GM23338 (cell line): ENCODE data around the gene FUT8. TPM values are rescaled to one million over a fixed set of nuclear protein-coding genes. Genes with fewer than 3 reads are reported as not detected.

ENCODE experiments used
- ATAC-seq: fragments of 200-7000 bp; cut with Tn5 transposase; 3 replicates; pipeline ENCODE4 v1.9.1; 2020
- DNase-seq: peaks from one replicate; pipeline ENCODE4 v3.0.0-alpha.2; 2015; ENCODE audit warnings: low spot score
- H2AFZ ChIP-seq: fragments of 200-600 bp; sonication (generic); 2 replicates; pipeline ENCODE4 v1.8.0; 2016; ENCODE audit warnings: antibody characterized with exemption, mild to moderate bottlenecking, moderate library complexity
- H3F3A ChIP-seq: fragments of 200-600 bp; sonication (generic); replicated peaks from 2 replicates; pipeline ENCODE4 v1.8.0; 2017; ENCODE audit warnings: antibody characterized with exemption, mixed run types, low read depth
- H3K27ac ChIP-seq: fragments of 200-600 bp; sonication (generic); 2 replicates; pipeline ENCODE4 v1.6.1; 2016; ENCODE audit warnings: low read depth
- H3K27me3 ChIP-seq: fragments of 200-600 bp; sonication (generic); 2 replicates; pipeline ENCODE4 v1.8.0; 2016; ENCODE audit warnings: mild to moderate bottlenecking, mixed run types, moderate library complexity; ENCODE audit not compliant: insufficient read depth
- H3K36me3 ChIP-seq: fragments of 200-600 bp; sonication (generic); 2 replicates; pipeline ENCODE4 v1.8.0; 2016; ENCODE audit warnings: mild to moderate bottlenecking; ENCODE audit not compliant: insufficient read depth
- H3K4me1 ChIP-seq: fragments of 200-600 bp; sonication (generic); 2 replicates; pipeline ENCODE4 v1.8.0; 2016; ENCODE audit warnings: mild to moderate bottlenecking, moderate library complexity; ENCODE audit not compliant: insufficient read depth
- H3K4me2 ChIP-seq: fragments of 200-600 bp; sonication (generic); 2 replicates; pipeline ENCODE4 v1.7.1; 2017; ENCODE audit warnings: mixed run types
- H3K4me3 ChIP-seq: fragments of 200-600 bp; sonication (generic); 2 replicates; pipeline ENCODE4 v1.6.1; 2016; ENCODE audit warnings: mixed run types
- H3K79me2 ChIP-seq: fragments of 200-600 bp; sonication (generic); replicated peaks from 2 replicates; pipeline ENCODE4 v1.8.0; 2017; ENCODE audit warnings: mild to moderate bottlenecking; ENCODE audit not compliant: insufficient read depth
- H3K9me2 ChIP-seq: fragments of 200-600 bp; sonication (generic); 2 replicates; pipeline ENCODE4 v1.8.0; 2017; ENCODE audit not compliant: insufficient read depth
- H4K20me1 ChIP-seq: fragments of 200-600 bp; sonication (generic); replicated peaks from 2 replicates; pipeline ENCODE4 v1.8.0; 2017; ENCODE audit warnings: mild to moderate bottlenecking; ENCODE audit not compliant: insufficient read depth
- H3K27ac Mint-ChIP-seq: 2 replicates; pipeline ENCODE4 v1.8.0; 2020; ENCODE audit warnings: inconsistent platforms, mild to moderate bottlenecking, moderate library complexity, mixed read lengths
- H3K27me3 Mint-ChIP-seq: 3 replicates; pipeline ENCODE4 v1.8.0; 2022; ENCODE audit warnings: low read depth, mild to moderate bottlenecking, moderate library complexity, mixed read lengths, inconsistent platforms; ENCODE audit not compliant: insufficient read depth, poor library complexity
- H3K36me3 Mint-ChIP-seq: 3 replicates; pipeline ENCODE4 v1.8.0; 2021; ENCODE audit warnings: low read depth, mild to moderate bottlenecking, inconsistent platforms, moderate library complexity, mixed read lengths
- H3K4me1 Mint-ChIP-seq: 3 replicates; pipeline ENCODE4 v1.8.0; 2020; ENCODE audit warnings: mild to moderate bottlenecking, inconsistent platforms, mixed read lengths
- H3K4me3 Mint-ChIP-seq: 3 replicates; pipeline ENCODE4 v1.8.0; 2021; ENCODE audit warnings: moderate library complexity, mild to moderate bottlenecking, inconsistent platforms, mixed read lengths
- H3K9me3 Mint-ChIP-seq: 3 replicates; pipeline ENCODE4 v1.8.0; 2020; ENCODE audit warnings: moderate library complexity, mild to moderate bottlenecking, inconsistent platforms, mixed read lengths
- CREB1 ChIP-seq: fragments of 250-450 bp; sonication (Bioruptor Pico); IDR thresholded peaks from 2 replicates; pipeline ENCODE4 v1.5.0; 2020; ENCODE audit warnings: low read depth, mild to moderate bottlenecking, moderate library complexity
- EZH2phosphoT487 ChIP-seq: fragments of 200-600 bp; sonication (generic); IDR thresholded peaks from one replicate; pipeline ENCODE4 v1.8.1; 2018; ENCODE audit warnings: antibody characterized with exemption; ENCODE audit not compliant: unreplicated experiment
- JUNB ChIP-seq: IDR thresholded peaks from one replicate; pipeline ENCODE4 v1.6.1; 2016; ENCODE audit warnings: antibody characterized with exemption; ENCODE audit not compliant: unreplicated experiment
- ZNF114 ChIP-seq: fragments of 250-450 bp; sonication (Bioruptor Pico); IDR thresholded peaks from 2 replicates; pipeline ENCODE4 v1.5.0; 2020; ENCODE audit warnings: mild to moderate bottlenecking, moderate library complexity
- ZNF331 ChIP-seq: fragments of 250-450 bp; sonication (Bioruptor Pico); IDR thresholded peaks from 2 replicates; pipeline ENCODE4 v1.5.0; 2020; ENCODE audit warnings: low read depth, mild to moderate bottlenecking, moderate library complexity
- polyA plus RNA-seq: library from polyadenylated mRNA; unstranded; fragments of >200 nt; fragmentation: Nextera tagmentation; extraction: Ambion mirVana; gene quantifications from 2 replicates; pipeline ENCODE4 v1.2.1, GENCODE V29; 2016
- total RNA-seq: library from RNA; depleted of rRNA; stranded (reverse); fragments of >200 nt; shearing (Covaris generic); gene quantifications from 2 replicates; pipeline ENCODE4 v1.2.3, GENCODE V29; 2014
- TF ChIP-seq, protein P1 (sequence below): fragments of 250-450 bp; sonication (Bioruptor Pico); IDR thresholded peaks from 2 replicates; pipeline ENCODE4 v1.5.0; 2020; ENCODE audit warnings: mild to moderate bottlenecking, moderate library complexity
- TF ChIP-seq, protein P2 (sequence below), 2 experiments: fragments of 200-600 bp in 1 of 2; sonication (generic) in 1 of 2; conservative IDR thresholded peaks; 2 replicates each; pipeline versions ENCODE4 v1.5.1 to v1.6.1; 2016 to 2017; ENCODE audit warnings: antibody characterized with exemption in 2 of 2, low read depth in 2 of 2, mild to moderate bottlenecking in 2 of 2, moderate library complexity in 1 of 2
- TF ChIP-seq, protein P3 (sequence below): IDR thresholded peaks from one replicate; pipeline ENCODE4 v1.6.1; 2018; ENCODE audit warnings: antibody characterized with exemption; ENCODE audit not compliant: unreplicated experiment
- TF ChIP-seq, protein P4 (sequence below): IDR thresholded peaks from 2 replicates; pipeline ENCODE4 v1.6.1; 2016; ENCODE audit warnings: antibody characterized with exemption

The FUT8 gene
- total and polyA plus RNA-seq, 2 experiments from 2014 or later: 8.2 to 23.2 TPM

DNA sequence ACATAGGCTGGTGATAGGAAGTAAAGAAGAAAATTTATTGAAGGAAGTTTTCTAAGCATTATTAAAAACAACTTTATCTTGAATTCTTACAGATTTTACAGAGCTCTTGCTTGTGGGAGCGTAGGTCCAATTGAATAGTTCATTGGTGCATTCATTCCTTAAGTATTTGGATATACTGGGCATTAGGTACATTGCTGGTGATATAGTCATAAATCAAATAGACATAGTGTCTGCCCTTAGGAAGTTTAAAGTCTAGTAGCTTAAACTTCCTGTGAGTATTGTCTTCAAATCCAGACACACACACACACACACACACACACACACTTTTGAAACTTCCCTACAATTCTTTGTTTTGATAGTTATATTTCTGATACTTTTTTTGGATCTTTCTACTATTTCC, 226.7 kb downstream of the FUT8 start (continued):
- TF ChIP-seq, protein P1, sequence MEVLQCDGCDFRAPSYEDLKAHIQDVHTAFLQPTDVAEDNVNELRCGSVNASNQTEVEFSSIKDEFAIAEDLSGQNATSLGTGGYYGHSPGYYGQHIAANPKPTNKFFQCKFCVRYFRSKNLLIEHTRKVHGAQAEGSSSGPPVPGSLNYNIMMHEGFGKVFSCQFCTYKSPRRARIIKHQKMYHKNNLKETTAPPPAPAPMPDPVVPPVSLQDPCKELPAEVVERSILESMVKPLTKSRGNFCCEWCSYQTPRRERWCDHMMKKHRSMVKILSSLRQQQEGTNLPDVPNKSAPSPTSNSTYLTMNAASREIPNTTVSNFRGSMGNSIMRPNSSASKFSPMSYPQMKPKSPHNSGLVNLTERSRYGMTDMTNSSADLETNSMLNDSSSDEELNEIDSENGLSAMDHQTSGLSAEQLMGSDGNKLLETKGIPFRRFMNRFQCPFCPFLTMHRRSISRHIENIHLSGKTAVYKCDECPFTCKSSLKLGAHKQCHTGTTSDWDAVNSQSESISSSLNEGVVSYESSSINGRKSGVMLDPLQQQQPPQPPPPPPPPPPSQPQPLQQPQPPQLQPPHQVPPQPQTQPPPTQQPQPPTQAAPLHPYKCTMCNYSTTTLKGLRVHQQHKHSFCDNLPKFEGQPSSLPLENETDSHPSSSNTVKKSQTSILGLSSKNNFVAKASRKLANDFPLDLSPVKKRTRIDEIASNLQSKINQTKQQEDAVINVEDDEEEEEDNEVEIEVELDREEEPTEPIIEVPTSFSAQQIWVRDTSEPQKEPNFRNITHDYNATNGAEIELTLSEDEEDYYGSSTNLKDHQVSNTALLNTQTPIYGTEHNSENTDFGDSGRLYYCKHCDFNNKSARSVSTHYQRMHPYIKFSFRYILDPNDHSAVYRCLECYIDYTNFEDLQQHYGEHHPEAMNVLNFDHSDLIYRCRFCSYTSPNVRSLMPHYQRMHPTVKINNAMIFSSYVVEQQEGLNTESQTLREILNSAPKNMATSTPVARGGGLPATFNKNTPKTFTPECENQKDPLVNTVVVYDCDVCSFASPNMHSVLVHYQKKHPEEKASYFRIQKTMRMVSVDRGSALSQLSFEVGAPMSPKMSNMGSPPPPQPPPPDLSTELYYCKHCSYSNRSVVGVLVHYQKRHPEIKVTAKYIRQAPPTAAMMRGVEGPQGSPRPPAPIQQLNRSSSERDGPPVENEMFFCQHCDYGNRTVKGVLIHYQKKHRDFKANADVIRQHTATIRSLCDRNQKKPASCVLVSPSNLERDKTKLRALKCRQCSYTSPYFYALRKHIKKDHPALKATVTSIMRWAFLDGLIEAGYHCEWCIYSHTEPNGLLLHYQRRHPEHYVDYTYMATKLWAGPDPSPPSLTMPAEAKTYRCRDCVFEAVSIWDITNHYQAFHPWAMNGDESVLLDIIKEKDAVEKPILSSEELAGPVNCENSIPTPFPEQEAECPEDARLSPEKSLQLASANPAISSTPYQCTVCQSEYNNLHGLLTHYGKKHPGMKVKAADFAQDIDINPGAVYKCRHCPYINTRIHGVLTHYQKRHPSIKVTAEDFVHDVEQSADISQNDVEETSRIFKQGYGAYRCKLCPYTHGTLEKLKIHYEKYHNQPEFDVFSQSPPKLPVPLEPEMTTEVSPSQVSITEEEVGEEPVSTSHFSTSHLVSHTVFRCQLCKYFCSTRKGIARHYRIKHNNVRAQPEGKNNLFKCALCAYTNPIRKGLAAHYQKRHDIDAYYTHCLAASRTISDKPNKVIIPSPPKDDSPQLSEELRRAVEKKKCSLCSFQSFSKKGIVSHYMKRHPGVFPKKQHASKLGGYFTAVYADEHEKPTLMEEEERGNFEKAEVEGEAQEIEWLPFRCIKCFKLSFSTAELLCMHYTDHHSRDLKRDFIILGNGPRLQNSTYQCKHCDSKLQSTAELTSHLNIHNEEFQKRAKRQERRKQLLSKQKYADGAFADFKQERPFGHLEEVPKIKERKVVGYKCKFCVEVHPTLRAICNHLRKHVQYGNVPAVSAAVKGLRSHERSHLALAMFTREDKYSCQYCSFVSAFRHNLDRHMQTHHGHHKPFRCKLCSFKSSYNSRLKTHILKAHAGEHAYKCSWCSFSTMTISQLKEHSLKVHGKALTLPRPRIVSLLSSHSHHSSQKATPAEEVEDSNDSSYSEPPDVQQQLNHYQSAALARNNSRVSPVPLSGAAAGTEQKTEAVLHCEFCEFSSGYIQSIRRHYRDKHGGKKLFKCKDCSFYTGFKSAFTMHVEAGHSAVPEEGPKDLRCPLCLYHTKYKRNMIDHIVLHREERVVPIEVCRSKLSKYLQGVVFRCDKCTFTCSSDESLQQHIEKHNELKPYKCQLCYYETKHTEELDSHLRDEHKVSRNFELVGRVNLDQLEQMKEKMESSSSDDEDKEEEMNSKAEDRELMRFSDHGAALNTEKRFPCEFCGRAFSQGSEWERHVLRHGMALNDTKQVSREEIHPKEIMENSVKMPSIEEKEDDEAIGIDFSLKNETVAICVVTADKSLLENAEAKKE (CRISPR knock-in tag): no peak
- no peak for TF ChIP-seq ZNF114
- no peak for TF ChIP-seq ZNF331 (CRISPR knock-in tag)
- TF ChIP-seq JUNB: no peak
- TF ChIP-seq, protein P2, sequence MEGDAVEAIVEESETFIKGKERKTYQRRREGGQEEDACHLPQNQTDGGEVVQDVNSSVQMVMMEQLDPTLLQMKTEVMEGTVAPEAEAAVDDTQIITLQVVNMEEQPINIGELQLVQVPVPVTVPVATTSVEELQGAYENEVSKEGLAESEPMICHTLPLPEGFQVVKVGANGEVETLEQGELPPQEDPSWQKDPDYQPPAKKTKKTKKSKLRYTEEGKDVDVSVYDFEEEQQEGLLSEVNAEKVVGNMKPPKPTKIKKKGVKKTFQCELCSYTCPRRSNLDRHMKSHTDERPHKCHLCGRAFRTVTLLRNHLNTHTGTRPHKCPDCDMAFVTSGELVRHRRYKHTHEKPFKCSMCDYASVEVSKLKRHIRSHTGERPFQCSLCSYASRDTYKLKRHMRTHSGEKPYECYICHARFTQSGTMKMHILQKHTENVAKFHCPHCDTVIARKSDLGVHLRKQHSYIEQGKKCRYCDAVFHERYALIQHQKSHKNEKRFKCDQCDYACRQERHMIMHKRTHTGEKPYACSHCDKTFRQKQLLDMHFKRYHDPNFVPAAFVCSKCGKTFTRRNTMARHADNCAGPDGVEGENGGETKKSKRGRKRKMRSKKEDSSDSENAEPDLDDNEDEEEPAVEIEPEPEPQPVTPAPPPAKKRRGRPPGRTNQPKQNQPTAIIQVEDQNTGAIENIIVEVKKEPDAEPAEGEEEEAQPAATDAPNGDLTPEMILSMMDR (conservative IDR thresholded peaks at IDR 0.05; ENCODE audit: low read depth in 2 of 2): no peak

DNA sequence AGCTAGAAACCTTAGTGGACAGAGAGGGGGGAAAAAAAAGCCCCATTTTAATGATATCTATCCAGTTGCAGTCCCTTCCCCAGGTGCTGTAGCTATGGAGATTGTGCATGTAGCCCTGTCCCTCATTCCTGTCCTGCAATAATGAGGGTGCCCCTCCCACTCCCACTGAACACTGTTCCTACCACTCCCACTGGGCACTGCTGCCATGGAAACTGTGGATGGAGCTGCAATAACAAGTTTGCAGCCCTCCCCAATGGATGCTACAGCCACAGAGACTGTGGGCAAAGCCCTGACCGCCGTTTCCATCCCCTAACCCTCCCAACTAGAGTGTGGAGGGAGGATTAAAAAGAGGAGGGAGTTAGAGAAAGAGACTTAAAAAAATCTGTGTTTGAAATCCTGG, 238.3 kb downstream of the FUT8 start:
- DNase-seq: no peak
- Mint-ChIP-seq H3K36me3 (peaks cover 20% of the 10 kb centered on the region), H3K27ac (no peak overlapping the region), H3K4me3 (no peak overlapping the region), H3K27me3 (peaks cover 9% of the 10 kb centered on the region), H3K4me1 (no peaks in the 10 kb centered on the region), H3K9me3 (peaks cover 18% of the 10 kb centered on the region; the same call in 2 of the 3 replicates)
- Histone ChIP-seq H3K36me3 (no peaks in the 10 kb centered on the region), H3K9me2 (peaks cover 6% of the 10 kb centered on the region; the same call in 1 of the 2 replicates), H3K27me3 (no peaks in the 10 kb centered on the region), H2AFZ (no peak overlapping the region), H3K4me2 (no peak overlapping the region), H3K4me3 (no peak overlapping the region), H3K27ac (no peak overlapping the region), H4K20me1 (no peaks in the 10 kb centered on the region), H3F3A (no peaks in the 10 kb centered on the region), H3K79me2 (no peaks in the 10 kb centered on the region), H3K4me1 (no peaks in the 10 kb centered on the region)
- no peak for ATAC-seq
- no peak for TF ChIP-seq JUNB
- TF ChIP-seq CREB1 (CRISPR knock-in tag): no peak
- TF ChIP-seq EZH2phosphoT487: no peak
- TF ChIP-seq ZNF331 (CRISPR knock-in tag): no peak
- TF ChIP-seq ZNF114: no peak
- TF ChIP-seq, protein P3, sequence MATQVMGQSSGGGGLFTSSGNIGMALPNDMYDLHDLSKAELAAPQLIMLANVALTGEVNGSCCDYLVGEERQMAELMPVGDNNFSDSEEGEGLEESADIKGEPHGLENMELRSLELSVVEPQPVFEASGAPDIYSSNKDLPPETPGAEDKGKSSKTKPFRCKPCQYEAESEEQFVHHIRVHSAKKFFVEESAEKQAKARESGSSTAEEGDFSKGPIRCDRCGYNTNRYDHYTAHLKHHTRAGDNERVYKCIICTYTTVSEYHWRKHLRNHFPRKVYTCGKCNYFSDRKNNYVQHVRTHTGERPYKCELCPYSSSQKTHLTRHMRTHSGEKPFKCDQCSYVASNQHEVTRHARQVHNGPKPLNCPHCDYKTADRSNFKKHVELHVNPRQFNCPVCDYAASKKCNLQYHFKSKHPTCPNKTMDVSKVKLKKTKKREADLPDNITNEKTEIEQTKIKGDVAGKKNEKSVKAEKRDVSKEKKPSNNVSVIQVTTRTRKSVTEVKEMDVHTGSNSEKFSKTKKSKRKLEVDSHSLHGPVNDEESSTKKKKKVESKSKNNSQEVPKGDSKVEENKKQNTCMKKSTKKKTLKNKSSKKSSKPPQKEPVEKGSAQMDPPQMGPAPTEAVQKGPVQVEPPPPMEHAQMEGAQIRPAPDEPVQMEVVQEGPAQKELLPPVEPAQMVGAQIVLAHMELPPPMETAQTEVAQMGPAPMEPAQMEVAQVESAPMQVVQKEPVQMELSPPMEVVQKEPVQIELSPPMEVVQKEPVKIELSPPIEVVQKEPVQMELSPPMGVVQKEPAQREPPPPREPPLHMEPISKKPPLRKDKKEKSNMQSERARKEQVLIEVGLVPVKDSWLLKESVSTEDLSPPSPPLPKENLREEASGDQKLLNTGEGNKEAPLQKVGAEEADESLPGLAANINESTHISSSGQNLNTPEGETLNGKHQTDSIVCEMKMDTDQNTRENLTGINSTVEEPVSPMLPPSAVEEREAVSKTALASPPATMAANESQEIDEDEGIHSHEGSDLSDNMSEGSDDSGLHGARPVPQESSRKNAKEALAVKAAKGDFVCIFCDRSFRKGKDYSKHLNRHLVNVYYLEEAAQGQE: no peak
- TF ChIP-seq, protein P4, sequence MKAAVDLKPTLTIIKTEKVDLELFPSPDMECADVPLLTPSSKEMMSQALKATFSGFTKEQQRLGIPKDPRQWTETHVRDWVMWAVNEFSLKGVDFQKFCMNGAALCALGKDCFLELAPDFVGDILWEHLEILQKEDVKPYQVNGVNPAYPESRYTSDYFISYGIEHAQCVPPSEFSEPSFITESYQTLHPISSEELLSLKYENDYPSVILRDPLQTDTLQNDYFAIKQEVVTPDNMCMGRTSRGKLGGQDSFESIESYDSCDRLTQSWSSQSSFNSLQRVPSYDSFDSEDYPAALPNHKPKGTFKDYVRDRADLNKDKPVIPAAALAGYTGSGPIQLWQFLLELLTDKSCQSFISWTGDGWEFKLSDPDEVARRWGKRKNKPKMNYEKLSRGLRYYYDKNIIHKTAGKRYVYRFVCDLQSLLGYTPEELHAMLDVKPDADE: no peak
- TF ChIP-seq, protein P2 (conservative IDR thresholded peaks at IDR 0.05; ENCODE audit: low read depth in 2 of 2): no peak
